SU-DHL-6 (cell line): Measurements from ENCODE around the gene TCEA3.
A peak's percentile ranks its signal among the peaks of the same experiment; 100 is the strongest.

Experiments
- H2AFZ ChIP-seq: fragments of 200-600 bp; sonication (generic); 2 replicates; pipeline ENCODE4 v1.6.1; 2014; ENCODE audit warnings: low read depth, mild to moderate bottlenecking, moderate library complexity, mixed read lengths, antibody characterized with exemption, low read length; ENCODE audit not compliant: severe bottlenecking
- H3F3A ChIP-seq: fragments of 200-600 bp; shearing (Covaris generic); 2 replicates; pipeline ENCODE4 v1.6.0; 2016; ENCODE audit warnings: antibody characterized with exemption, mild to moderate bottlenecking; ENCODE audit not compliant: insufficient read depth
- H3K27ac ChIP-seq: fragments of 200-600 bp; sonication (generic); 2 replicates; pipeline ENCODE4 v1.5.1; 2016; ENCODE audit warnings: low read depth, mild to moderate bottlenecking, low read length, moderate library complexity, mixed read lengths
- H3K27me3 ChIP-seq: fragments of 200-600 bp; sonication (generic), shearing (Covaris generic); 2 replicates; pipeline ENCODE4 v1.6.0; 2014; ENCODE audit warnings: mild to moderate bottlenecking, low read length
- H3K36me3 ChIP-seq: fragments of 200-600 bp; sonication (generic); 2 replicates; pipeline ENCODE4 v1.6.1; 2014; ENCODE audit warnings: mild to moderate bottlenecking, low read length, mixed read lengths
- H3K4me2 ChIP-seq: fragments of 300-600, 200-600 bp; shearing (Covaris generic), sonication (generic); 2 replicates; pipeline ENCODE4 v1.6.0; 2014; ENCODE audit warnings: low read length, low read depth, mild to moderate bottlenecking; ENCODE audit not compliant: poor library complexity, severe bottlenecking
- H3K4me3 ChIP-seq: fragments of 200-600 bp; sonication (generic); 2 replicates; pipeline ENCODE4 v1.5.1; 2014; ENCODE audit warnings: antibody characterized with exemption, low read length, mild to moderate bottlenecking, mixed read lengths; ENCODE audit not compliant: insufficient read depth, poor library complexity, severe bottlenecking
- H3K79me2 ChIP-seq: fragments of 200-600 bp; sonication (generic); 2 replicates; pipeline ENCODE4 v1.6.1; 2014; ENCODE audit warnings: mild to moderate bottlenecking, low read length, moderate library complexity; ENCODE audit not compliant: insufficient read depth
- H3K9ac ChIP-seq: fragments of 200-600 bp; sonication (generic); 2 replicates; pipeline ENCODE4 v1.7.0; 2014; ENCODE audit warnings: mild to moderate bottlenecking, low read length
- H3K9me2 ChIP-seq: fragments of 200-600 bp; sonication (generic); replicated peaks from 2 replicates; pipeline ENCODE4 v1.6.1; 2014; ENCODE audit warnings: low read length; ENCODE audit not compliant: insufficient read depth
- H3K9me3 ChIP-seq: fragments of 200-600 bp; sonication (generic); 2 replicates; pipeline ENCODE4 v1.6.1; 2014; ENCODE audit warnings: low read length, mixed read lengths; ENCODE audit not compliant: insufficient read depth
- H4K20me1 ChIP-seq: fragments of 200-600 bp; sonication (generic); 2 replicates; pipeline ENCODE4 v1.6.1; 2014; ENCODE audit warnings: low read depth, mild to moderate bottlenecking, antibody characterized with exemption, low read length, moderate library complexity, mixed read lengths
- EZH2phosphoT487 ChIP-seq: fragments of 200-600 bp; sonication (generic), shearing (Covaris generic); conservative IDR thresholded peaks from 2 replicates; pipeline ENCODE4 v1.6.1; 2018; ENCODE audit warnings: mild to moderate bottlenecking, antibody characterized with exemption, low read length, moderate library complexity, mixed read lengths
- TF ChIP-seq, protein P1 (sequence below): fragments of 200-600 bp; sonication (generic); IDR thresholded peaks from one replicate; pipeline ENCODE4 v1.5.1; 2017; ENCODE audit warnings: antibody characterized with exemption, mild to moderate bottlenecking, low read length, moderate library complexity; ENCODE audit not compliant: insufficient read depth, poor library complexity, severe bottlenecking

TCEA3 gene

DNA sequence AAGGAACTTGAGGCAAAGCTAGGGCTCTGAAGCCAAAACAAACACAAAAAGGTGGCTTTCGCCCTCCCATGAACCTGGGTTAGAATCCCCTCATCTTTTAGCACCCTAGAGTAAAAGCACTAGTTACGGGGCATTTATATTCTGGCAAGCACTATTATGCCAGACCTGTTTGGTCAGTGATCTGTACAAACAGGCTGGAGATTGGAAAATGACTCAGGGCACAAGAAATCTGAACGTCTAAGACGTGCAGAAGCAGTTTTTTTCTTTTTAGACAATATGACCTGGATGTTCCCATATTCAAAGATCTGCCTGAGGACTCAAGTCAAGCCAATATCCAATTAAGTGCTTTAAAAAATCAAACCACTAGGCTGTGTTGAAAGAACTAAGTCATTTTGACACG lies 58.0 kb downstream of the TCEA3 start:
- Histone ChIP-seq H3K9me3 (peaks cover 31% of the 10 kb centered on the region; the same call in 1 of the 2 replicates), H3K4me3 (no peak overlapping the region), H3K36me3 (peaks cover 29% of the 10 kb centered on the region), H2AFZ (no peak overlapping the region), H3K27ac (no peak overlapping the region), H3K9ac (no peak overlapping the region), H3K4me2 (peak overlapping the region; percentile 91), H3K27me3 (no peaks in the 10 kb centered on the region), H4K20me1 (no peaks in the 10 kb centered on the region), H3K79me2 (0 out of 2 replicates have a peak, but pooled peaks cover 5% of the 10 kb centered on the region), H3K9me2 (no peaks in the 10 kb centered on the region), H3F3A (peaks cover 3% of the 10 kb centered on the region; the same call in 1 of the 2 replicates)
- TF ChIP-seq EZH2phosphoT487: no peak
- TF ChIP-seq, protein P1, sequence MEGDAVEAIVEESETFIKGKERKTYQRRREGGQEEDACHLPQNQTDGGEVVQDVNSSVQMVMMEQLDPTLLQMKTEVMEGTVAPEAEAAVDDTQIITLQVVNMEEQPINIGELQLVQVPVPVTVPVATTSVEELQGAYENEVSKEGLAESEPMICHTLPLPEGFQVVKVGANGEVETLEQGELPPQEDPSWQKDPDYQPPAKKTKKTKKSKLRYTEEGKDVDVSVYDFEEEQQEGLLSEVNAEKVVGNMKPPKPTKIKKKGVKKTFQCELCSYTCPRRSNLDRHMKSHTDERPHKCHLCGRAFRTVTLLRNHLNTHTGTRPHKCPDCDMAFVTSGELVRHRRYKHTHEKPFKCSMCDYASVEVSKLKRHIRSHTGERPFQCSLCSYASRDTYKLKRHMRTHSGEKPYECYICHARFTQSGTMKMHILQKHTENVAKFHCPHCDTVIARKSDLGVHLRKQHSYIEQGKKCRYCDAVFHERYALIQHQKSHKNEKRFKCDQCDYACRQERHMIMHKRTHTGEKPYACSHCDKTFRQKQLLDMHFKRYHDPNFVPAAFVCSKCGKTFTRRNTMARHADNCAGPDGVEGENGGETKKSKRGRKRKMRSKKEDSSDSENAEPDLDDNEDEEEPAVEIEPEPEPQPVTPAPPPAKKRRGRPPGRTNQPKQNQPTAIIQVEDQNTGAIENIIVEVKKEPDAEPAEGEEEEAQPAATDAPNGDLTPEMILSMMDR: no peak

GRCh38 chr1:23366146-23366545 lies 58.4 kb downstream of the TCEA3 start:
- H3K4me3 ChIP-seq: no peak overlapping the region
- peak overlapping the region; percentile 91 for H3K4me2 ChIP-seq
- H3K27ac ChIP-seq: no peak overlapping the region
- no peak for TF ChIP-seq EZH2phosphoT487
- TF ChIP-seq, protein P1: no peak
- H3K36me3 ChIP-seq: peaks cover 33% of the 10 kb centered on the region
- no peaks in the 10 kb centered on the region for H3K9me2 ChIP-seq
- no peaks in the 10 kb centered on the region for H3K27me3 ChIP-seq
- H2AFZ ChIP-seq: no peak overlapping the region
- H3K9ac ChIP-seq: no peak overlapping the region
- 0 out of 2 replicates have a peak, but pooled peaks cover 5% of the 10 kb centered on the region for H3K79me2 ChIP-seq
- peaks cover 3% of the 10 kb centered on the region; the same call in 1 of the 2 replicates for H3F3A ChIP-seq
- H4K20me1 ChIP-seq: no peaks in the 10 kb centered on the region
- peaks cover 35% of the 10 kb centered on the region; the same call in 1 of the 2 replicates for H3K9me3 ChIP-seq

DNA sequence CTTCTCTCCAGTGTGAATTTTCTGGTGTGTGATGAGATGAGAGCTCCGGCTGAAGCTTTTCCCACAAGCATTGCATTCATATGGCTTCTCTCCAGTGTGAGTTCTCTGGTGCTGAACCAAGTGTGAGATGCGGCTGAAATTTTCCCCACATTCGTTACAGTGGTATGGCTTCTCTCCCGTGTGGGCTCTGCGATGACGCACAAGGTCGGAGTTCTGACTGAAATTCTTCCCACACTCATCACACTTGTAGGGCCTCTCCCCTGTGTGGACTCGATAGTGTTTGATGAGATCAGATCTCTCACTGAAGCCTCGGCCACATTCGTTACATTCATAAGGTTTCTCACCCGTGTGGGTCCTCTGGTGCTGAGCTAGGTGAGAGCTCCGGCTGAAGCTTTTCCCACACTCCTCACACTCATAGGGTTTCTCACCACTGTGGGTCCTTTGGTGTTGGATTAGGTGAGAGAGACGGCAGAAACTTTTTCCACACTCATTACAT lies 62.3 kb downstream of the TCEA3 start:
- TF ChIP-seq EZH2phosphoT487: no peak
- TF ChIP-seq, protein P1: no peak
- no peak overlapping the region for H3K9ac ChIP-seq
- peaks cover 45% of the 10 kb centered on the region; the same call in 1 of the 2 replicates for H3K9me3 ChIP-seq
- H3F3A ChIP-seq: no peaks in the 10 kb centered on the region; the same call in 1 of the 2 replicates
- H3K36me3 ChIP-seq: peaks cover 45% of the 10 kb centered on the region
- no peak overlapping the region for H2AFZ ChIP-seq
- no peaks in the 10 kb centered on the region for H3K27me3 ChIP-seq
- H3K79me2 ChIP-seq: 0 out of 2 replicates have a peak, but pooled peaks cover under 1% of the 10 kb centered on the region
- H3K4me3 ChIP-seq: no peak overlapping the region
- no peak overlapping the region for H3K4me2 ChIP-seq
- no peaks in the 10 kb centered on the region for H4K20me1 ChIP-seq
- no peak overlapping the region for H3K27ac ChIP-seq
- no peaks in the 10 kb centered on the region for H3K9me2 ChIP-seq
